HEK293 (cell line): ENCODE data around the gene SLC30A10.

ENCODE experiments used
- BCL11B ChIP-seq: fragments of 450-650 bp; formaldehyde crosslinking; IDR thresholded peaks from 2 replicates; pipeline ENCODE4 v1.5.1; 2016; ENCODE audit warnings: low read depth, missing biosample characterization, missing genetic modification characterization
- GLI2 ChIP-seq: fragments of 450-650 bp; formaldehyde crosslinking; IDR thresholded peaks from 2 replicates; pipeline ENCODE4; 2017; ENCODE audit warnings: missing biosample characterization, missing genetic modification characterization, low read depth, borderline replicate concordance
- SP7 ChIP-seq: fragments of 450-650 bp; formaldehyde crosslinking; IDR thresholded peaks from 2 replicates; pipeline ENCODE4 v1.5.1; 2016; ENCODE audit warnings: missing biosample characterization, missing genetic modification characterization
- TCF7L2 ChIP-seq: IDR thresholded peaks from 2 replicates; pipeline ENCODE4 v1.6.1; 2011; ENCODE audit warnings: low read depth, mild to moderate bottlenecking, inconsistent platforms, low read length, moderate library complexity, borderline replicate concordance
- WT1 ChIP-seq: fragments of 450-650 bp; formaldehyde crosslinking; IDR thresholded peaks from 2 replicates; pipeline ENCODE4 v1.5.1; 2016; ENCODE audit warnings: missing biosample characterization, missing genetic modification characterization
- ZBTB48 ChIP-seq: fragments of 450-650 bp; formaldehyde crosslinking; IDR thresholded peaks from 2 replicates; pipeline ENCODE4 v1.5.1; 2016; ENCODE audit warnings: missing biosample characterization, missing genetic modification characterization
- ZFP69B ChIP-seq: fragments of 450-650 bp; formaldehyde crosslinking; IDR thresholded peaks from 2 replicates; pipeline ENCODE4 v1.5.1; 2016; ENCODE audit warnings: missing biosample characterization, missing genetic modification characterization
- ZNF10 ChIP-seq: fragments of 450-650 bp; formaldehyde crosslinking; IDR thresholded peaks from 2 replicates; pipeline ENCODE4 v1.5.1; 2017; ENCODE audit warnings: missing biosample characterization, missing genetic modification characterization
- ZNF112 ChIP-seq: fragments of 450-650 bp; formaldehyde crosslinking; IDR thresholded peaks from 2 replicates; pipeline ENCODE4 v1.5.0; 2017; ENCODE audit warnings: missing biosample characterization, missing genetic modification characterization
- ZNF2 ChIP-seq: fragments of 450-650 bp; formaldehyde crosslinking; IDR thresholded peaks from 2 replicates; pipeline ENCODE4 v1.5.1; 2016; ENCODE audit warnings: missing biosample characterization, missing genetic modification characterization
- ZNF223 ChIP-seq: fragments of 450-650 bp; formaldehyde crosslinking; IDR thresholded peaks from 2 replicates; pipeline ENCODE4 v1.5.1; 2016; ENCODE audit warnings: missing biosample characterization, missing genetic modification characterization
- ZNF366 ChIP-seq: fragments of 450-650 bp; formaldehyde crosslinking; conservative IDR thresholded peaks from 2 replicates; pipeline ENCODE4 v1.5.1; 2016; ENCODE audit warnings: missing biosample characterization, missing genetic modification characterization
- ZNF394 ChIP-seq: fragments of 450-650 bp; formaldehyde crosslinking; IDR thresholded peaks from 2 replicates; pipeline ENCODE4 v1.5.1; 2016; ENCODE audit warnings: missing biosample characterization, missing genetic modification characterization, mild to moderate bottlenecking, moderate library complexity, borderline replicate concordance
- ZNF510 ChIP-seq: fragments of 450-650 bp; formaldehyde crosslinking; IDR thresholded peaks from 2 replicates; pipeline ENCODE4 v1.5.1; 2018; ENCODE audit warnings: mild to moderate bottlenecking, missing genetic modification characterization, missing biosample characterization; ENCODE audit not compliant: insufficient replicate concordance
- ZNF561 ChIP-seq: fragments of 450-650 bp; IDR thresholded peaks from 2 replicates; pipeline ENCODE4 v1.5.1; 2018; ENCODE audit warnings: missing biosample characterization, missing genetic modification characterization, borderline replicate concordance
- ZNF677 ChIP-seq: fragments of 450-650 bp; IDR thresholded peaks from 2 replicates; pipeline ENCODE4 v1.5.0; 2018; ENCODE audit warnings: missing biosample characterization, mild to moderate bottlenecking, missing genetic modification characterization, moderate library complexity
- ZNF76 ChIP-seq: fragments of 450-650 bp; formaldehyde crosslinking; IDR thresholded peaks from 2 replicates; pipeline ENCODE4; 2016; ENCODE audit warnings: low read depth, missing biosample characterization, missing genetic modification characterization, borderline replicate concordance
- ZNF791 ChIP-seq: fragments of 450-650 bp; formaldehyde crosslinking; IDR thresholded peaks from 2 replicates; pipeline ENCODE4 v1.5.1; 2016; ENCODE audit warnings: missing biosample characterization, missing genetic modification characterization
- ZSCAN30 ChIP-seq: fragments of 450-650 bp; IDR thresholded peaks from 2 replicates; pipeline ENCODE4 v1.5.1; 2018; ENCODE audit warnings: missing biosample characterization, mild to moderate bottlenecking, missing genetic modification characterization, moderate library complexity
- TF ChIP-seq, protein P1 (sequence below): fragments of 450-650 bp; formaldehyde crosslinking; IDR thresholded peaks from 2 replicates; pipeline ENCODE4 v1.5.1; 2016; ENCODE audit warnings: missing biosample characterization, missing genetic modification characterization
- TF ChIP-seq, protein P2 (sequence below): fragments of 450-650 bp; formaldehyde crosslinking; IDR thresholded peaks from 2 replicates; pipeline ENCODE4 v1.5.1; 2016; ENCODE audit warnings: missing biosample characterization, missing genetic modification characterization
- TF ChIP-seq, protein P3 (sequence below): fragments of 450-650 bp; formaldehyde crosslinking; IDR thresholded peaks from 2 replicates; pipeline ENCODE4 v1.5.1; 2017; ENCODE audit warnings: missing biosample characterization, missing genetic modification characterization
- TF ChIP-seq, protein P4 (sequence below): fragments of 450-650 bp; formaldehyde crosslinking; IDR thresholded peaks from 2 replicates; pipeline ENCODE4 v1.5.1; 2016; ENCODE audit warnings: missing biosample characterization, missing genetic modification characterization, low read depth
- TF ChIP-seq, protein P5 (sequence below): fragments of 450-650 bp; formaldehyde crosslinking; IDR thresholded peaks from 2 replicates; pipeline ENCODE4 v1.5.1; 2017; ENCODE audit warnings: missing biosample characterization, missing genetic modification characterization
- TF ChIP-seq, protein P6 (sequence below): fragments of 450-650 bp; formaldehyde crosslinking; IDR thresholded peaks from 2 replicates; pipeline ENCODE4 v1.5.1; 2016; ENCODE audit warnings: missing biosample characterization, missing genetic modification characterization, borderline replicate concordance

The SLC30A10 gene

DNA sequence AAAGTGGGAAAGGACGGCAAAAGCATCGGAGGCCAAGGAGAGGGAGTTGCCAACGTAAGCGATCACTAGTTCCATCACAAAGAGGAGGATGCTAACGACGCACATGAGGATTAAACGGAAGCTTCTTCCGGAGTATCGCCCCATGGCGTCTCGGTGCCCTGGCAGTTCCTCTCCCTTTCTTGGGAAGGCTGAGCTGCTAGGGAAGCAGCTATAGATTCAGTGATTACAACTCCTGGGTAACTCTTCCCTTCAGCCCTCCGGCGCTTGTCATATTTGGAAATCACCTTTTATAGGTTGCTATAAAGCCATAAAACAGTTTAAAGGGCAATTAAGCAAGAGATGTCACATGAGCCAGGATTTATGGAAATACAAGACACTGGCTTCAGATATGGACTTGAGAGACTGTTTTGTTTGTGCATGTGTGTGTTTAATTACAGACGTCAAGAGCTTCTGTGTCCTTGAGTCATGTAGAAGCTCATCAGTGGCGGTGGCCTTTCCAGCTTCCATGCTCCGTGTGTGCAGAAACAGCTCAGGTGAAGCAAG lies 30.6 kb upstream of the SLC30A10 start (continued):
- TF ChIP-seq ZNF394 (tag by site-specific recombination) (peak; percentile 45; the same call in 1 of the 2 replicates), ZNF223 (no peak), ZNF366 (tag by site-specific recombination) (peak; percentile 78), ZNF76 (0 out of 2 replicates have a peak, but pooled peaks have one; percentile 41), ZNF10 (tag by site-specific recombination) (peak; percentile 92), SP7 (tag by site-specific recombination) (peak; percentile 92), ZNF2 (tag by site-specific recombination) (0 out of 2 replicates have a peak, but pooled peaks have one; percentile 25), ZNF510 (tag by site-specific recombination) (no peak), WT1 (tag by site-specific recombination) (peak; percentile 50), ZNF561 (tag by site-specific recombination) (peak; percentile 73; the same call in 1 of the 2 replicates), GLI2 (peak; percentile 59; the same call in 1 of the 2 replicates), ZNF791 (tag by site-specific recombination) (no peak), ZNF677 (tag by site-specific recombination) (no peak), TCF7L2 (peak; percentile 39; the same call in 1 of the 2 replicates), ZSCAN30 (peak; percentile 69; the same call in 1 of the 2 replicates), ZFP69B (tag by site-specific recombination) (0 out of 2 replicates have a peak, but pooled peaks have one; percentile 53), BCL11B (peak; percentile 87), ZBTB48 (tag by site-specific recombination) (peak; percentile 31; the same call in 1 of the 2 replicates), ZNF112 (no peak)
- TF ChIP-seq, protein P1, sequence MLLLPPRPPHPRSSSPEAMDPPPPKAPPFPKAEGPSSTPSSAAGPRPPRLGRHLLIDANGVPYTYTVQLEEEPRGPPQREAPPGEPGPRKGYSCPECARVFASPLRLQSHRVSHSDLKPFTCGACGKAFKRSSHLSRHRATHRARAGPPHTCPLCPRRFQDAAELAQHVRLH = peak; percentile 84; the same call in 1 of the 2 replicates
- TF ChIP-seq, protein P2, sequence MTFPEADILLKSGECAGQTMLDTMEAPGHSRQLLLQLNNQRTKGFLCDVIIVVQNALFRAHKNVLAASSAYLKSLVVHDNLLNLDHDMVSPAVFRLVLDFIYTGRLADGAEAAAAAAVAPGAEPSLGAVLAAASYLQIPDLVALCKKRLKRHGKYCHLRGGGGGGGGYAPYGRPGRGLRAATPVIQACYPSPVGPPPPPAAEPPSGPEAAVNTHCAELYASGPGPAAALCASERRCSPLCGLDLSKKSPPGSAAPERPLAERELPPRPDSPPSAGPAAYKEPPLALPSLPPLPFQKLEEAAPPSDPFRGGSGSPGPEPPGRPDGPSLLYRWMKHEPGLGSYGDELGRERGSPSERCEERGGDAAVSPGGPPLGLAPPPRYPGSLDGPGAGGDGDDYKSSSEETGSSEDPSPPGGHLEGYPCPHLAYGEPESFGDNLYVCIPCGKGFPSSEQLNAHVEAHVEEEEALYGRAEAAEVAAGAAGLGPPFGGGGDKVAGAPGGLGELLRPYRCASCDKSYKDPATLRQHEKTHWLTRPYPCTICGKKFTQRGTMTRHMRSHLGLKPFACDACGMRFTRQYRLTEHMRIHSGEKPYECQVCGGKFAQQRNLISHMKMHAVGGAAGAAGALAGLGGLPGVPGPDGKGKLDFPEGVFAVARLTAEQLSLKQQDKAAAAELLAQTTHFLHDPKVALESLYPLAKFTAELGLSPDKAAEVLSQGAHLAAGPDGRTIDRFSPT (tag by site-specific recombination) = peak; percentile 79; the same call in 1 of the 2 replicates
- TF ChIP-seq, protein P3, sequence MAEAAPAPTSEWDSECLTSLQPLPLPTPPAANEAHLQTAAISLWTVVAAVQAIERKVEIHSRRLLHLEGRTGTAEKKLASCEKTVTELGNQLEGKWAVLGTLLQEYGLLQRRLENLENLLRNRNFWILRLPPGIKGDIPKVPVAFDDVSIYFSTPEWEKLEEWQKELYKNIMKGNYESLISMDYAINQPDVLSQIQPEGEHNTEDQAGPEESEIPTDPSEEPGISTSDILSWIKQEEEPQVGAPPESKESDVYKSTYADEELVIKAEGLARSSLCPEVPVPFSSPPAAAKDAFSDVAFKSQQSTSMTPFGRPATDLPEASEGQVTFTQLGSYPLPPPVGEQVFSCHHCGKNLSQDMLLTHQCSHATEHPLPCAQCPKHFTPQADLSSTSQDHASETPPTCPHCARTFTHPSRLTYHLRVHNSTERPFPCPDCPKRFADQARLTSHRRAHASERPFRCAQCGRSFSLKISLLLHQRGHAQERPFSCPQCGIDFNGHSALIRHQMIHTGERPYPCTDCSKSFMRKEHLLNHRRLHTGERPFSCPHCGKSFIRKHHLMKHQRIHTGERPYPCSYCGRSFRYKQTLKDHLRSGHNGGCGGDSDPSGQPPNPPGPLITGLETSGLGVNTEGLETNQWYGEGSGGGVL (tag by site-specific recombination) = no peak
- TF ChIP-seq, protein P4, sequence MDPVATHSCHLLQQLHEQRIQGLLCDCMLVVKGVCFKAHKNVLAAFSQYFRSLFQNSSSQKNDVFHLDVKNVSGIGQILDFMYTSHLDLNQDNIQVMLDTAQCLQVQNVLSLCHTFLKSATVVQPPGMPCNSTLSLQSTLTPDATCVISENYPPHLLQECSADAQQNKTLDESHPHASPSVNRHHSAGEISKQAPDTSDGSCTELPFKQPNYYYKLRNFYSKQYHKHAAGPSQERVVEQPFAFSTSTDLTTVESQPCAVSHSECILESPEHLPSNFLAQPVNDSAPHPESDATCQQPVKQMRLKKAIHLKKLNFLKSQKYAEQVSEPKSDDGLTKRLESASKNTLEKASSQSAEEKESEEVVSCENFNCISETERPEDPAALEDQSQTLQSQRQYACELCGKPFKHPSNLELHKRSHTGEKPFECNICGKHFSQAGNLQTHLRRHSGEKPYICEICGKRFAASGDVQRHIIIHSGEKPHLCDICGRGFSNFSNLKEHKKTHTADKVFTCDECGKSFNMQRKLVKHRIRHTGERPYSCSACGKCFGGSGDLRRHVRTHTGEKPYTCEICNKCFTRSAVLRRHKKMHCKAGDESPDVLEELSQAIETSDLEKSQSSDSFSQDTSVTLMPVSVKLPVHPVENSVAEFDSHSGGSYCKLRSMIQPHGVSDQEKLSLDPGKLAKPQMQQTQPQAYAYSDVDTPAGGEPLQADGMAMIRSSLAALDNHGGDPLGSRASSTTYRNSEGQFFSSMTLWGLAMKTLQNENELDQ = 0 out of 2 replicates have a peak, but pooled peaks have one; percentile 22
- TF ChIP-seq, protein P5, sequence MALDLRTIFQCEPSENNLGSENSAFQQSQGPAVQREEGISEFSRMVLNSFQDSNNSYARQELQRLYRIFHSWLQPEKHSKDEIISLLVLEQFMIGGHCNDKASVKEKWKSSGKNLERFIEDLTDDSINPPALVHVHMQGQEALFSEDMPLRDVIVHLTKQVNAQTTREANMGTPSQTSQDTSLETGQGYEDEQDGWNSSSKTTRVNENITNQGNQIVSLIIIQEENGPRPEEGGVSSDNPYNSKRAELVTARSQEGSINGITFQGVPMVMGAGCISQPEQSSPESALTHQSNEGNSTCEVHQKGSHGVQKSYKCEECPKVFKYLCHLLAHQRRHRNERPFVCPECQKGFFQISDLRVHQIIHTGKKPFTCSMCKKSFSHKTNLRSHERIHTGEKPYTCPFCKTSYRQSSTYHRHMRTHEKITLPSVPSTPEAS (tag by site-specific recombination) = peak; percentile 54; the same call in 1 of the 2 replicates
- TF ChIP-seq, protein P6, sequence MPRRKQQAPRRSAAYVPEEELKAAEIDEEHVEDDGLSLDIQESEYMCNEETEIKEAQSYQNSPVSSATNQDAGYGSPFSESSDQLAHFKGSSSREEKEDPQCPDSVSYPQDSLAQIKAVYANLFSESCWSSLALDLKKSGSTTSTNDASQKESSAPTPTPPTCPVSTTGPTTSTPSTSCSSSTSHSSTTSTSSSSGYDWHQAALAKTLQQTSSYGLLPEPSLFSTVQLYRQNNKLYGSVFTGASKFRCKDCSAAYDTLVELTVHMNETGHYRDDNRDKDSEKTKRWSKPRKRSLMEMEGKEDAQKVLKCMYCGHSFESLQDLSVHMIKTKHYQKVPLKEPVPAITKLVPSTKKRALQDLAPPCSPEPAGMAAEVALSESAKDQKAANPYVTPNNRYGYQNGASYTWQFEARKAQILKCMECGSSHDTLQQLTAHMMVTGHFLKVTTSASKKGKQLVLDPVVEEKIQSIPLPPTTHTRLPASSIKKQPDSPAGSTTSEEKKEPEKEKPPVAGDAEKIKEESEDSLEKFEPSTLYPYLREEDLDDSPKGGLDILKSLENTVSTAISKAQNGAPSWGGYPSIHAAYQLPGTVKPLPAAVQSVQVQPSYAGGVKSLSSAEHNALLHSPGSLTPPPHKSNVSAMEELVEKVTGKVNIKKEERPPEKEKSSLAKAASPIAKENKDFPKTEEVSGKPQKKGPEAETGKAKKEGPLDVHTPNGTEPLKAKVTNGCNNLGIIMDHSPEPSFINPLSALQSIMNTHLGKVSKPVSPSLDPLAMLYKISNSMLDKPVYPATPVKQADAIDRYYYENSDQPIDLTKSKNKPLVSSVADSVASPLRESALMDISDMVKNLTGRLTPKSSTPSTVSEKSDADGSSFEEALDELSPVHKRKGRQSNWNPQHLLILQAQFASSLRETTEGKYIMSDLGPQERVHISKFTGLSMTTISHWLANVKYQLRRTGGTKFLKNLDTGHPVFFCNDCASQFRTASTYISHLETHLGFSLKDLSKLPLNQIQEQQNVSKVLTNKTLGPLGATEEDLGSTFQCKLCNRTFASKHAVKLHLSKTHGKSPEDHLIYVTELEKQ = peak; percentile 76; the same call in 1 of the 2 replicates
